GM23248 (cell line): ENCODE measurements around the gene LKAAEAR1. TPM values are rescaled to one million over a fixed set of nuclear protein-coding genes. Genes with fewer than 3 reads are reported as not detected.

Source experiments
- DNase-seq: peaks from one replicate; pipeline ENCODE4 v3.0.0-alpha.2; 2015
- H2AFZ ChIP-seq: fragments of 200-600 bp; sonication (generic); 2 replicates; pipeline ENCODE4 v1.6.1; 2016; ENCODE audit warnings: antibody characterized with exemption
- H3F3A ChIP-seq: fragments of 200-600 bp; sonication (generic); 2 replicates; pipeline ENCODE4 v1.6.1; 2016; ENCODE audit warnings: mild to moderate bottlenecking, antibody characterized with exemption, mixed run types; ENCODE audit not compliant: insufficient read depth
- H3K27ac ChIP-seq: fragments of 200-600 bp; sonication (generic); 2 replicates; pipeline ENCODE4 v1.5.1; 2016; ENCODE audit warnings: mild to moderate bottlenecking
- H3K27me3 ChIP-seq: fragments of 200-600 bp; sonication (generic); replicated peaks from 2 replicates; pipeline ENCODE4 v1.6.1; 2016; ENCODE audit warnings: mild to moderate bottlenecking; ENCODE audit not compliant: insufficient read depth
- H3K36me3 ChIP-seq: fragments of 200-600 bp; sonication (generic); 2 replicates; pipeline ENCODE4 v1.6.1; 2016; ENCODE audit warnings: low read depth, mild to moderate bottlenecking
- H3K4me1 ChIP-seq: fragments of 200-600 bp; sonication (generic); 2 replicates; pipeline ENCODE4 v1.6.1; 2016; ENCODE audit warnings: mild to moderate bottlenecking; ENCODE audit not compliant: insufficient read depth
- H3K4me2 ChIP-seq: fragments of 200-600 bp; sonication (generic); one replicate; pipeline ENCODE4 v1.6.1; 2016; ENCODE audit warnings: mild to moderate bottlenecking; ENCODE audit not compliant: unreplicated experiment
- H3K4me3 ChIP-seq: fragments of 200-600 bp; sonication (generic); 2 replicates; pipeline ENCODE4 v1.5.1; 2016; ENCODE audit warnings: mild to moderate bottlenecking
- H3K79me2 ChIP-seq: fragments of 200-600 bp; sonication (generic); 2 replicates; pipeline ENCODE4 v1.6.1; 2016; ENCODE audit warnings: mild to moderate bottlenecking; ENCODE audit not compliant: insufficient read depth
- H3K9ac ChIP-seq: fragments of 200-600 bp; sonication (generic); 2 replicates; pipeline ENCODE4 v1.6.1; 2016; ENCODE audit warnings: mild to moderate bottlenecking
- H3K9me2 ChIP-seq: fragments of 200-600 bp; sonication (generic); 2 replicates; pipeline ENCODE4 v1.6.1; 2016; ENCODE audit warnings: mixed run types, mild to moderate bottlenecking, moderate library complexity; ENCODE audit not compliant: insufficient read depth
- H3K9me3 ChIP-seq: fragments of 200-600 bp; sonication (generic); one replicate; pipeline ENCODE4 v1.6.1; 2017; ENCODE audit warnings: low read depth
- H4K20me1 ChIP-seq: fragments of 200-600 bp; sonication (generic); 2 replicates; pipeline ENCODE4 v1.6.0; 2016; ENCODE audit not compliant: insufficient read depth
- EZH2 ChIP-seq: fragments of 200-600 bp; sonication (generic); IDR thresholded peaks from 2 replicates; pipeline ENCODE4 v1.6.1; 2018; ENCODE audit warnings: antibody characterized with exemption, mild to moderate bottlenecking; ENCODE audit not compliant: insufficient read depth, poor library complexity, severe bottlenecking
- EZH2phosphoT487 ChIP-seq: fragments of 200-600 bp; sonication (generic); IDR thresholded peaks from 2 replicates; pipeline ENCODE4 v1.6.1; 2018; ENCODE audit warnings: antibody characterized with exemption, moderate library complexity, mild to moderate bottlenecking, low read depth; ENCODE audit not compliant: insufficient read depth
- WGBS, 2 experiments: methylation state at CpG; one replicate each; pipeline ENCODE4 v1.1.6; 2015 to 2017; ENCODE audit warnings: low lambda C conversion rate in 2 of 2, low coverage in 1 of 2; ENCODE audit errors: missing lambda C conversion rate in 2 of 2; 5-methylcytosine and 5-hydroxymethylcytosine counted together
- in situ Hi-C: fragments of 300-500 bp; cut with MboI; formaldehyde crosslinking; loops from 2 replicates; pipeline ENCODE4 v1.15.0; 2020
- polyA plus RNA-seq: library from polyadenylated mRNA; unstranded; fragments of >200 nt; fragmentation: Nextera tagmentation; extraction: Ambion mirVana; gene quantifications from 2 replicates; pipeline ENCODE4 v1.2.1, GENCODE V29; 2016
- total RNA-seq: library from RNA; depleted of rRNA; stranded (reverse); fragments of >200 nt; shearing (Covaris generic); gene quantifications from 2 replicates; pipeline ENCODE4 v1.2.3, GENCODE V29; 2014

Gene LKAAEAR1
- total and polyA plus RNA-seq, 2 experiments from 2014 or later = 0.59 to 3.7 TPM

DNA sequence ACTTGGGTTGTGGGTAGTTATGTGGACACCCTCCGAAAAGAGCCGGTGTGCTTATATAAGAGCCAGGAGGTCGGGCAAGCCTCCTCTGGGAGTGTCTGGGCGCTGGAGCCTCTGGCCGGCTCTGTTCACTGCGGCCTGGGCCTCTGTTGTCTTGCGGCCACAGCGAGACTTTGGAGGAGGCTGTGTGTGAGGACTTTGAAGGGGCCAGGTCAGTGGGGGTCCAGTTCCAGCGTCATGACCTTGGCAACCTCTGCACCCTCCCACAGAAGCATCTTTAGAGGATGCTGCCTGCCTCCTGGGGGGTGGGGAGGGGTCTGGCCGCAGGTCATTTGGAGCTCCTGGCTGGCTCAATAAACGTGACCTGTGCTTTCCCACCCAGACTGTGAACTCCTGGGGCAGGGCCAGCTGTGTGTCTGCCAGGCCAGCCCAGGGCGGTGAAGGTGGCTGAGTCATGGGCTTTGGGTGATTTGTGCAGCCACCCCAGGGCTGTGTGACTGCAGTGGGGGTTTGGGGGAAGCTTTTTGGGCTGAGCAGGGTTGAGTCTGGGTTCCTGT lies 20.0 kb downstream of the LKAAEAR1 start:
- TF ChIP-seq EZH2 = no peak
- no peak for TF ChIP-seq EZH2phosphoT487
- Histone ChIP-seq H3K9ac (peak overlapping the region; percentile 96), H3K79me2 (0 out of 2 replicates have a peak, but pooled peaks cover 8% of the 10 kb centered on the region), H3K4me2 (peak overlapping the region; percentile 89), H3K9me2 (no peaks in the 10 kb centered on the region), H3K27me3 (no peaks in the 10 kb centered on the region), H3K36me3 (no peaks in the 10 kb centered on the region), H3K9me3 (no peaks in the 10 kb centered on the region), H3K4me1 (peaks cover 27% of the 10 kb centered on the region), H3K4me3 (peak overlapping the region; percentile 89), H3F3A (0 out of 2 replicates have a peak, but pooled peaks cover 3% of the 10 kb centered on the region), H3K27ac (peak overlapping the region; percentile 66), H2AFZ (peak overlapping the region; percentile 57; the same call in 1 of the 2 replicates), H4K20me1 (no peaks in the 10 kb centered on the region)
- 16 to 18% methylated on average over 12 of the region's 12 CpGs for WGBS, 2 experiments
- peak; percentile 89 for DNase-seq
- in situ Hi-C loops = no loop called here

DNA sequence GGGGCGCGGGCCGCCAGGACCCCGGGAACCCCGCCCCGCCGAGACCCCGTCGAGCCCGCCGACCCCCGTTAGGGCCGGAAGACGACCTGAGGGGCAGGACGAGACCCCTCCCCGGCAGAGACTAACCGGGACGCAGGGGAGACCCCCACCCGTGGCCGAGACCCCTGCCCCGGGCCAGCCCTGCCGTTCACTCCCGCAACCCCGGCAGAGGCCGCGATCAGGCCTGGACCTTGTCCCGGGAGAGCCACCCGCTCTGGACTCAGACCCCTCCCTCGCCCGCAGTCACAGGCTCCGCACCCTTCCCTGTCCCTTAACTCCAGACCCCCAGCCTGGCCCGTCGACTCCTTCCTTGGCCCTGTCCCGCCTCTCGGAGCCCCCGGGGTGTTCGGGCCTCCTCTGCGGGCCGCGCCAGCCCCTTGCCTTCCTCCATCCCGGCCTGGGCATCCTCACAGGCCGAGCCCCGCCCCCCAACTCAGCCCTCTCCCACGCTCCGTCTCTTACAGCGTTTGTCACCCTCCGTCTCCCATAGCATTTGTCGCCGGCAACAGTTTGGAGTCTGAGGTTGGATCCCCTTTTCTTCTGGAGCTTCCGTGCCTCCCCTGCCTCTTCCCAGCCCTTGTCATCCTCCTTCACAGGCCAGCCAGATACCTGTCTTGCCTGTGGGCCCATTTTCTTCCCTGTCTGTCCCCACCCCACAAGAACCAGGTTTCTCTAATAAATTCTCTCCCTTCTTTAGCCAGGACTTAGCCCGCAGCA lies 20.6 kb downstream of the LKAAEAR1 start:
- H2AFZ ChIP-seq = peak overlapping the region; percentile 57
- H3K4me3 ChIP-seq = peak overlapping the region; percentile 89
- H3K79me2 ChIP-seq = 0 out of 2 replicates have a peak, but pooled peaks cover 8% of the 10 kb centered on the region
- no peaks in the 10 kb centered on the region for H3K9me3 ChIP-seq
- no peaks in the 10 kb centered on the region for H3K27me3 ChIP-seq
- no peaks in the 10 kb centered on the region for H3K36me3 ChIP-seq
- H3K9me2 ChIP-seq = no peaks in the 10 kb centered on the region
- no peak for TF ChIP-seq EZH2phosphoT487
- peaks cover 27% of the 10 kb centered on the region for H3K4me1 ChIP-seq
- H3K4me2 ChIP-seq = peak overlapping the region; percentile 89
- 0 to 1% methylated on average over 24 to 30 of the region's 51 CpGs for WGBS, 2 experiments
- no peaks in the 10 kb centered on the region for H4K20me1 ChIP-seq
- in situ Hi-C loops = no loop called here
- H3F3A ChIP-seq = 0 out of 2 replicates have a peak, but pooled peaks cover 3% of the 10 kb centered on the region
- peak overlapping the region; percentile 96 for H3K9ac ChIP-seq
- peak overlapping the region; percentile 66 for H3K27ac ChIP-seq
- peak; percentile 72 for DNase-seq

DNA sequence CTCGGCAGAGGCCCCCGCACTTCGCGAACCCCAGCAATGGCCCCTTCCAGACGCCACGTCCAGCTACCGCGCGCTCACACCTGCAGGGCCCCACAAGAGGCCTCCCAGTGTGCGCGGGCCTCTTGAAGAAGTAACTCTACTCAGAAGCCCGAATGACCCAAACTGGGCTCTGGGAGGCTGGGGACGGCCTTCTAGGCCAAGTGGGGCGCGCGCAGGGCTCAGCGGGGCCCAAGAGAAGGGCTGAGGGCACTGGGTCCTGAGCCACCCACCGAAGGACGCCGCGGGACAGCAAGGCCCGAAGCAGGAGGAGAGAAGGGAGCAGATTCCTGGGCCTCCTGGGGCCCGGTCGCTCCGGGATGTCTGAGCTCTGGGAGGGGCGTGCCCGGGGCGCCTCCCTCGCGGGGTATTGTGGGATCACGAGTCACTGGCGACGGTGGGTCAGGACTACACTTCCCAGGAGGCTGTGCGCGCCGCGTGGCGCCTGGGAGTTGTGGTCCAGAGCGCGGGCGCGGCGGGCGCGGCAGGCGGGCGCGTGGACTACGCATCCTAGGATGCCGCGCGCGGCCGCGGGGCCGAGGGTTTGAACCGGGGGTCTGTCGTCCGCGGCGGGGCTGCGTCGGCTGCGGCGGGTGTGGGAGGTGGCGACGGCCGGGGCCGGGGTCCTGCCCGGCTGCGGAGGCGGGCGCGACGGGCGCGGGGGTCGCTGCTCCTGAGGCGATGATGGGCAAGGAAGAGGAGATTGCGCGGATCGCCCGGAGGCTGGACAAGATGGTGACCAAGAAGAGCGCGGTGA lies 21.4 kb downstream of the LKAAEAR1 start, which contains the start of gene TCEA2:
TCEA2 (plus strand) TSS at position 603 of the 793 bp plus-strand sequence; CDS start at position 718, 115 bp downstream.
- peak within 1 kb of the TSS; percentile 96 for H3K9ac ChIP-seq
- H3K4me1 ChIP-seq = peaks cover 27% of the 10 kb centered on the region
- TF ChIP-seq EZH2 = no peak
- H3K9me3 ChIP-seq = no peaks in the 10 kb centered on the region
- 0 out of 2 replicates have a peak, but pooled peaks cover 8% of the 10 kb centered on the region for H3K79me2 ChIP-seq
- H3K36me3 ChIP-seq = no peaks in the 10 kb centered on the region
- H3K9me2 ChIP-seq = no peaks in the 10 kb centered on the region
- H4K20me1 ChIP-seq = no peaks in the 10 kb centered on the region
- no peaks in the 10 kb centered on the region for H3K27me3 ChIP-seq
- WGBS, 2 experiments = 2 to 3% methylated on average over 56 to 76 of the region's 85 CpGs
- H2AFZ ChIP-seq = peak within 1 kb of the TSS; percentile 91
- peak; percentile 99 for DNase-seq
- peak within 1 kb of the TSS; percentile 79 for H3K27ac ChIP-seq
- peak within 1 kb of the TSS; percentile 94 for H3K4me2 ChIP-seq
- peak within 1 kb of the TSS; percentile 89 for H3K4me3 ChIP-seq
- in situ Hi-C loops = no loop called here
- 0 out of 2 replicates have a peak, but pooled peaks cover 3% of the 10 kb centered on the region for H3F3A ChIP-seq

DNA sequence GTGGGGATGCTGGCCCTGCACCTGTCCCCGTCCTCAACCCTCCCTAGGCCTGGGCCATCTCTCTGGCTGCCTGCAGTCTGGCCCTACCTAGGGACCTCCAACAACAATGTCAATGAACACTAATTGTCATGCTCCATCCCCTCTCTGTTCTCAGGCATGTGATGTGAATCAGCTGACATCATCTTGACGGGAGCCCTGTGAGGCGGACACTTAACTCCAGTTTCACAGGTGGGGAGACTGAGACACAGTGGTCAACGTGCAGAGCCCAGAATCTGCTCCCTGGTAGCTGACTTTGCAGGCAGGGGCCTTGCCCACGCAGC lies 22.0 kb downstream of the LKAAEAR1 start:
- H3K9me2 ChIP-seq = no peaks in the 10 kb centered on the region
- H4K20me1 ChIP-seq = no peaks in the 10 kb centered on the region
- peak overlapping the region; percentile 89 for H3K4me3 ChIP-seq
- H3F3A ChIP-seq = 0 out of 2 replicates have a peak, but pooled peaks cover 3% of the 10 kb centered on the region
- H3K4me2 ChIP-seq = peak overlapping the region; percentile 94
- H3K36me3 ChIP-seq = no peaks in the 10 kb centered on the region
- in situ Hi-C loops = no loop called here
- 0 out of 2 replicates have a peak, but pooled peaks cover 8% of the 10 kb centered on the region for H3K79me2 ChIP-seq
- H3K27me3 ChIP-seq = no peaks in the 10 kb centered on the region
- TF ChIP-seq EZH2 (no peak), EZH2phosphoT487 (no peak)
- WGBS, 2 experiments = 14 to 21% methylated on average over 5 of the region's 5 CpGs
- no peaks in the 10 kb centered on the region for H3K9me3 ChIP-seq
- H3K9ac ChIP-seq = peak overlapping the region; percentile 96
- H2AFZ ChIP-seq = peak overlapping the region; percentile 91
- peak overlapping the region; percentile 79 for H3K27ac ChIP-seq
- peak; percentile 26 for DNase-seq
- peaks cover 27% of the 10 kb centered on the region for H3K4me1 ChIP-seq
